Hepatocyte (in vitro differentiated cells): ENCODE results near the gene TUSC7.

Source experiments
- EZH2 ChIP-seq: fragments of 200-600 bp; sonication (generic); IDR thresholded peaks from 2 replicates; pipeline ENCODE4 v1.6.1; 2016; ENCODE audit warnings: antibody characterized with exemption, mild to moderate bottlenecking, borderline replicate concordance
- EZH2phosphoT487 ChIP-seq: fragments of 200-600 bp; sonication (generic); IDR thresholded peaks from one replicate; pipeline ENCODE4 v1.6.1; 2018; ENCODE audit warnings: antibody characterized with exemption, mild to moderate bottlenecking, low read depth, moderate library complexity; ENCODE audit not compliant: unreplicated experiment, severe bottlenecking
- TF ChIP-seq, protein P1 (sequence below): fragments of 200-600 bp; sonication (generic); IDR thresholded peaks from 2 replicates; pipeline ENCODE4 v1.5.1; 2016; ENCODE audit warnings: antibody characterized with exemption, mild to moderate bottlenecking; ENCODE audit not compliant: poor library complexity

- TF ChIP-seq, protein P1, sequence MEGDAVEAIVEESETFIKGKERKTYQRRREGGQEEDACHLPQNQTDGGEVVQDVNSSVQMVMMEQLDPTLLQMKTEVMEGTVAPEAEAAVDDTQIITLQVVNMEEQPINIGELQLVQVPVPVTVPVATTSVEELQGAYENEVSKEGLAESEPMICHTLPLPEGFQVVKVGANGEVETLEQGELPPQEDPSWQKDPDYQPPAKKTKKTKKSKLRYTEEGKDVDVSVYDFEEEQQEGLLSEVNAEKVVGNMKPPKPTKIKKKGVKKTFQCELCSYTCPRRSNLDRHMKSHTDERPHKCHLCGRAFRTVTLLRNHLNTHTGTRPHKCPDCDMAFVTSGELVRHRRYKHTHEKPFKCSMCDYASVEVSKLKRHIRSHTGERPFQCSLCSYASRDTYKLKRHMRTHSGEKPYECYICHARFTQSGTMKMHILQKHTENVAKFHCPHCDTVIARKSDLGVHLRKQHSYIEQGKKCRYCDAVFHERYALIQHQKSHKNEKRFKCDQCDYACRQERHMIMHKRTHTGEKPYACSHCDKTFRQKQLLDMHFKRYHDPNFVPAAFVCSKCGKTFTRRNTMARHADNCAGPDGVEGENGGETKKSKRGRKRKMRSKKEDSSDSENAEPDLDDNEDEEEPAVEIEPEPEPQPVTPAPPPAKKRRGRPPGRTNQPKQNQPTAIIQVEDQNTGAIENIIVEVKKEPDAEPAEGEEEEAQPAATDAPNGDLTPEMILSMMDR: no peak
- no peak for TF ChIP-seq EZH2phosphoT487
- TF ChIP-seq EZH2: no peak
Observed at GRCh38 chr3:116759316-116759715, 49.7 kb downstream of the TUSC7 start.
